ENCODE measurements around the gene THUMPD2.

- no peak for TF ChIP-seq POLR2A (IDR thresholded peaks at IDR 0.05)
- TF ChIP-seq CTCF (IDR thresholded peaks at IDR 0.05 in 4 of 5, conservative IDR thresholded peaks at IDR 0.05 in 1 of 5) = no peak
Measured at GRCh38 chr2:39800752-39801151, 21.7 kb upstream of the THUMPD2 start.

Measured in gastrocnemius medialis (tissue), 4 donors.